Epithelial cell of esophagus (primary cell): ENCODE measurements around the gene NTS.
A peak's percentile ranks its signal among the peaks of the same experiment; 100 is the strongest.

ENCODE experiments used
- DNase-seq: peaks from one replicate; pipeline ENCODE4 v3.0.0; 2010; ENCODE audit warnings: low read depth
- H3K4me3 ChIP-seq: 2 replicates; pipeline ENCODE4 v1.5.1; 2011; ENCODE audit warnings: mild to moderate bottlenecking, low read length, control low read depth
- CTCF ChIP-seq: IDR thresholded peaks from 2 replicates; pipeline ENCODE4 v1.5.1; 2011; ENCODE audit warnings: low read depth, mild to moderate bottlenecking, low read length, control low read depth, inconsistent platforms; ENCODE audit not compliant: insufficient read depth; ENCODE audit errors: missing control alignments

Gene NTS

GRCh38 chr12:85865890-85866289 is 8.2 kb upstream of the NTS start:
- DNase-seq: peak; percentile 18
- TF ChIP-seq CTCF: no peak
- no peak overlapping the region for H3K4me3 ChIP-seq

- peak; percentile 71 for DNase-seq
- peak; percentile 80 for TF ChIP-seq CTCF
- H3K4me3 ChIP-seq: no peak overlapping the region
Measured at GRCh38 chr12:85866986-85867776, 6.9 kb upstream of the NTS start.

GRCh38 chr12:85872497-85873091 is 1.5 kb upstream of the NTS start:
- peak; percentile 72 for DNase-seq
- TF ChIP-seq CTCF: peak; percentile 78
- no peak overlapping the region for H3K4me3 ChIP-seq

GRCh38 chr12:85877459-85877858 is 3.4 kb downstream of the NTS start:
- H3K4me3 ChIP-seq: no peak overlapping the region
- no peak for TF ChIP-seq CTCF
- no peak for DNase-seq

- DNase-seq: no peak
- no peak for TF ChIP-seq CTCF
- no peak overlapping the region for H3K4me3 ChIP-seq
Measured at GRCh38 chr12:85883763-85884162, 9.7 kb downstream of the NTS start.

GRCh38 chr12:85894653-85895052 is 20.6 kb downstream of the NTS start:
- H3K4me3 ChIP-seq: no peak overlapping the region
- TF ChIP-seq CTCF: no peak
- no peak for DNase-seq
